A673 (cell line): ENCODE results near the gene FGFR2. TPM values are rescaled to one million over a fixed set of nuclear protein-coding genes. Genes with fewer than 3 reads are reported as not detected.

Experiments
- BruUV-seq: library from RNA; stranded (reverse); fragments of 400-500 nt; replicated peaks from 2 replicates; lab custom pipeline; 2021; lab: Mats Ljungman, UMichigan
- CTCF ChIA-PET: fragments of 300-600 bp; sonication (Branson Sonifier 250); formaldehyde crosslinking; loops from one replicate; lab custom pipeline; 2022; ENCODE audit warnings: antibody characterized with exemption; lab: Charles Lee
- POLR2A ChIA-PET: fragments of 300-600 bp; sonication (Branson Sonifier 250); formaldehyde crosslinking; loops from one replicate; lab custom pipeline; 2022; ENCODE audit warnings: antibody characterized with exemption; ENCODE audit not compliant: low non-redundant PET; lab: Charles Lee
- DNase-seq: peaks from one replicate; pipeline ENCODE4 v3.0.0-alpha.2; 2015; ENCODE audit warnings: low spot score
- H3K27ac ChIP-seq: fragments of 200-600 bp; sonication (generic); 2 replicates; pipeline ENCODE4 v1.5.1; 2016; ENCODE audit warnings: mixed run types, low read depth, mild to moderate bottlenecking, mixed read lengths, antibody characterized with exemption, low read length; ENCODE audit not compliant: poor library complexity, severe bottlenecking
- H3K27me3 ChIP-seq: fragments of 200-600 bp; sonication (generic); replicated peaks from 2 replicates; pipeline ENCODE4 v1.6.1; 2017; ENCODE audit warnings: mixed run types, low read depth, mild to moderate bottlenecking, mixed read lengths, antibody characterized with exemption, low read length; ENCODE audit not compliant: insufficient read depth, poor library complexity
- H3K36me3 ChIP-seq: fragments of 200-600 bp; sonication (generic); 2 replicates; pipeline ENCODE4 v1.6.1; 2016; ENCODE audit warnings: mixed run types, mild to moderate bottlenecking, mixed read lengths, antibody characterized with exemption, low read length; ENCODE audit not compliant: insufficient read depth, poor library complexity, severe bottlenecking
- H3K4me1 ChIP-seq: fragments of 200-600 bp; sonication (generic); 2 replicates; pipeline ENCODE4 v1.6.1; 2017; ENCODE audit warnings: mixed run types, mild to moderate bottlenecking, mixed read lengths, antibody characterized with exemption, low read length; ENCODE audit not compliant: insufficient read depth, poor library complexity, severe bottlenecking
- H3K4me3 ChIP-seq: fragments of 200-600 bp; sonication (generic); 2 replicates; pipeline ENCODE4 v1.5.1; 2016; ENCODE audit warnings: low read depth, mixed run types, mild to moderate bottlenecking, mixed read lengths, low read length; ENCODE audit not compliant: poor library complexity, severe bottlenecking
- H3K9me3 ChIP-seq: fragments of 200-600 bp; sonication (generic); 2 replicates; pipeline ENCODE4 v1.6.1; 2016; ENCODE audit warnings: mixed run types, low read depth, mild to moderate bottlenecking, mixed read lengths, antibody characterized with exemption, low read length; ENCODE audit not compliant: poor library complexity, severe bottlenecking
- EZH2 ChIP-seq: fragments of 200-600 bp; sonication (generic); IDR thresholded peaks from 2 replicates; pipeline ENCODE4 v1.6.1; 2017; ENCODE audit warnings: borderline replicate concordance, low read depth, mild to moderate bottlenecking, mixed read lengths, antibody characterized with exemption, low read length; ENCODE audit not compliant: poor library complexity, severe bottlenecking
- intact Hi-C: fragments of 100-400 bp; cut with micrococcal nuclease; formaldehyde crosslinking; loops from one replicate; pipeline ENCODE4 v1.10.0; 2022; ENCODE audit not compliant: unreplicated experiment
- total RNA-seq: library from RNA; stranded (reverse); gene quantifications from 2 replicates; pipeline ENCODE4 v1.2.3, GENCODE V29; 2021
- TF ChIP-seq, protein P1 (sequence below): fragments of 300-800, 200-600 bp; sonication (generic); conservative IDR thresholded peaks from 2 replicates; pipeline ENCODE4 v1.5.1; 2017; ENCODE audit warnings: low read depth, mild to moderate bottlenecking, antibody characterized with exemption, low read length, moderate library complexity, mixed read lengths

The FGFR2 gene
- total RNA-seq, 1 experiment from 2014 or later: 0.60 TPM

DNA sequence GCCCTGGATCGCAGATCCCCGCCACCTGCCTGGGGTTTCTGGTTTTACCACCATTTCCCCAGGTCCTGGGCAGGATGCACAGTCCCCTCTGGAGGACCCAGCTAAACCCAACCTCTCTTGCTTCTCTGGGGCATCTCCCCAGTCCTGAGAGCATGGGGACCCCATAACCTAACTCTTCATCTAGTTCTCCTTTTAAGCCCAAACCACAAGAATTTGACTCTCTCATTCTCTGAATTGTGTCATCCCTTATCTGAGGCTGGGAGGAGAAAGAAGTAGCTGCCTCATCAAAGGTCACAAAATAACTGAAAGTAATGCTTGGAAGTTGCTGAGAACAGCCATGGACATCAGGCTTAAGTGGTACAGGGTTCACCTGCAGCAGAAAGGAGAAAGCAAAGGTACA, 159.9 kb downstream of the FGFR2 start:
- ChIA-PET POLR2A (no interaction called here), CTCF (no interaction called here)
- Histone ChIP-seq H3K9me3 (no peaks in the 10 kb centered on the region), H3K4me3 (no peak overlapping the region), H3K27me3 (peaks cover 15% of the 10 kb centered on the region), H3K36me3 (no peaks in the 10 kb centered on the region), H3K4me1 (no peaks in the 10 kb centered on the region), H3K27ac (no peak overlapping the region)
- intact Hi-C loops: no loop called here
- BruUV-seq: no TSS peak
- DNase-seq: no peak
- TF ChIP-seq EZH2: no peak
- TF ChIP-seq, protein P1, sequence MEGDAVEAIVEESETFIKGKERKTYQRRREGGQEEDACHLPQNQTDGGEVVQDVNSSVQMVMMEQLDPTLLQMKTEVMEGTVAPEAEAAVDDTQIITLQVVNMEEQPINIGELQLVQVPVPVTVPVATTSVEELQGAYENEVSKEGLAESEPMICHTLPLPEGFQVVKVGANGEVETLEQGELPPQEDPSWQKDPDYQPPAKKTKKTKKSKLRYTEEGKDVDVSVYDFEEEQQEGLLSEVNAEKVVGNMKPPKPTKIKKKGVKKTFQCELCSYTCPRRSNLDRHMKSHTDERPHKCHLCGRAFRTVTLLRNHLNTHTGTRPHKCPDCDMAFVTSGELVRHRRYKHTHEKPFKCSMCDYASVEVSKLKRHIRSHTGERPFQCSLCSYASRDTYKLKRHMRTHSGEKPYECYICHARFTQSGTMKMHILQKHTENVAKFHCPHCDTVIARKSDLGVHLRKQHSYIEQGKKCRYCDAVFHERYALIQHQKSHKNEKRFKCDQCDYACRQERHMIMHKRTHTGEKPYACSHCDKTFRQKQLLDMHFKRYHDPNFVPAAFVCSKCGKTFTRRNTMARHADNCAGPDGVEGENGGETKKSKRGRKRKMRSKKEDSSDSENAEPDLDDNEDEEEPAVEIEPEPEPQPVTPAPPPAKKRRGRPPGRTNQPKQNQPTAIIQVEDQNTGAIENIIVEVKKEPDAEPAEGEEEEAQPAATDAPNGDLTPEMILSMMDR: no peak

DNA sequence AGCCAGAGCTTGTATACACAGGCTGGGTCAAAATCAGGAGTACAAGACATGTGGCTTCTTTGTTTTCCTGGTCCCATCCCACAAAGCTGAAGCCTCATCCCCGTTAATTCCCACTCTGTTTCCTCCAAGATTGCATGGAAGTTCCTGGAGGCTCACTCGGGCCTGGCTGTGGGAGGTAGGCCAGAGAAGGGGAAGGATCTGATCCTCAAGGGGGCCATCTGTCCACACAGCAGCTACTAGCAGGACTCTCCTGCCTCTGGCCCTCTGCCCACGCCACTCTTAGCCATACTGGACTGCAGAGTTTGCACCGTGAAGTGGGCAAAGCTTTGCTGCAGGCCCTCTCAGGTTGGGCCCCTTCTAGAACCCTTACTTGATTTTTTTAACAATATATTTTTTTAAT, 160.6 kb downstream of the FGFR2 start:
- no peak for DNase-seq
- POLR2A ChIA-PET: no interaction called here
- Histone ChIP-seq H3K9me3 (no peaks in the 10 kb centered on the region), H3K4me1 (no peaks in the 10 kb centered on the region), H3K4me3 (no peak overlapping the region), H3K27me3 (peaks cover 15% of the 10 kb centered on the region), H3K27ac (no peak overlapping the region), H3K36me3 (no peaks in the 10 kb centered on the region)
- TF ChIP-seq EZH2: no peak
- TF ChIP-seq, protein P1: no peak
- intact Hi-C loops: no loop called here
- CTCF ChIA-PET: no interaction called here
- BruUV-seq: no TSS peak

DNA sequence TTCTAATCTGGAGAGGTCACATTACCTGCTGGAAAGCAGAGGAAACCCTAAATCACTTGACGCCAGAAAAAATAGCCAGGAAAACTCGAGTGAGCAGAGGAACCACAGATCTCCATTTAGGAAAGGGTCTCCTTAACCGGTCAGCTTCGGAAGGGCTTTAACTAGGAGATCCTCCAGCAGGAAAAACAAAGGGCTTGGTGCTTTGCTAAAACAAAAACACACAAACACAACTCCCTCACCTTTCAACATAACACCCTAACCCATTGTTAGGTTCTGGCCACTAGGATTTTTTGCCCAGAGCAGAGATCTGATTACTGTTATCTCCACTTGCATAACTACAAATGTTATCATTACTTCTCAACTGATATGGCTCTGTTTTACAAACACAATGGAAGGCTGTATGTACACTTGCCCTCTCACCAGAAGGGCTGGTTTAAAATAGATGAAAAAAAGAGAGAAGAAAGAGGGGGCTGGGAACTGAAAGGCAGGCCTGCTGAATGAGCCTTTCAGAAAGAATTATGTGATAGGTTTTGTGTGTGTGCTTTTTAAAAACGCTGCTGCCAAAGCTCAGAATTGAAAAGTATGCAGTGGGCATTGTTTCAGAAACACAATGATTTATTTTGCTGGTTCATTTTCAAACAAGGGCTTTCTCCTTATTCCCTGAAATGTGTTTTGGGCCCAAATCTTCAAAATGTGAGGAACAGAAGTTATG, 161.5 kb downstream of the FGFR2 start:
- intact Hi-C loops: no loop called here
- no peak overlapping the region for H3K27ac ChIP-seq
- ChIA-PET CTCF (no interaction called here), POLR2A (no interaction called here)
- no peak for DNase-seq
- BruUV-seq: no TSS peak
- TF ChIP-seq, protein P1: no peak
- TF ChIP-seq EZH2: no peak
- H3K36me3 ChIP-seq: no peaks in the 10 kb centered on the region
- no peaks in the 10 kb centered on the region for H3K9me3 ChIP-seq
- no peaks in the 10 kb centered on the region for H3K4me1 ChIP-seq
- no peak overlapping the region for H3K4me3 ChIP-seq
- H3K27me3 ChIP-seq: peaks cover 15% of the 10 kb centered on the region
